HG02885 (cell line): ENCODE data around the gene RCC1.
"Not testable (repeated sequence)": the region's sequence is repeated elsewhere in the genome, so short reads cannot be mapped to it uniquely, and the experiment has no call there.

Source experiments
- ATAC-seq: cut with Tn5 transposase; IDR thresholded peaks from one replicate; pipeline ENCODE4 v1.9.1; 2021; ENCODE audit warnings: mild to moderate bottlenecking; ENCODE audit not compliant: unreplicated experiment, poor library complexity

RCC1 gene

DNA sequence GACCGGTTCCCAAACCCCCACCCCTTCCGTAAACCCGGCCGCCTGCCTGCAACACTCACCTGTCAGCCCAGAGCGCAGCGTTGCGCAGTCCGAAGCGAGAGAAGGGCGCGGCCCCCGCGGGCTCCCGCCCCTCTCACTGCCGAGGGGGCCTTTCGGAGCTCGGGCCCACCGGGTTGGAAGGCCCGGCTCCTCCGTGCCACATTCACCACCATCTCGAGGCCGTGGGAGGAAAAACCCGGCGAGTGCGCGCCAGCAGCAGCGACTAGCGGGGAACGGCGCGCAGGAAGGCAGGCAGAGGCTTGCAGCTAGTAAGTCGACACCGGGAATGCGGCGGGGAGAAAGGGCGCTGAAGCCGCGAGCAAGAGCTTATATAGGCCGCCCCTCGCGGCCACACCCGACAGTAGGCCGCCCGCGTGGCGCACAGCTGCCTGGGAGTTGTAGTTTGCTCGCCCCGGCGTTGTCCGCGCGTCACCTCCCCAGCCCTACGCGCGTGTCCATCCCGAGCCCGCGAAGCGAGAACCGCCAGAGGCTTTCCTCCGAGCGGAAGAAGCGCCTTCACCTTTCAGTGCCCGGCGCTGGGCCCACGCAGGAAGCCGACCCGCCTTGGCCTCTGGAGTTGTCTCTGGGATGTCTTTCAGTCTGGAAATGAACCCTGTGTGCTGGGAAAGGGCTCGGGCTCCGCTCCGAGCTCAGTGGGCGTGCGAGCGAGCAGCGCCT, 75.8 kb downstream of the RCC1 start:
- ATAC-seq = peak; percentile 83

DNA sequence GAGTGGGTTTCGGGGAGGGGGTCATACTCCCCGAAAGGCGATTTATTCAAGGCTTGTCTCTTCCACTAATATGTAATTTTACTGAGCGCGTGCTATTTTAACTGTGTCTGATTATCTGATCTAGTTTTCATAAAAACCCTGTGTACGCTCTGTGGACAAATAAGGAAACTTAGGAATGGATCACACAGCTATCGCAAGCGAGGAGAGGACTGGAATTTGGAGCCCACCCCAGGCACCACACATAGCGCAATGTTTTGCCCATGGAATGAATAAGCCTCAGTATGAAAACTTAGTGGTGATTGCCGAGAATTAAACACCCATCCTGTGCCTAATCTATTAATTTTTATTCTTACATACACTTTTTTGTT, 76.4 kb downstream of the RCC1 start:
- ATAC-seq = no peak

DNA sequence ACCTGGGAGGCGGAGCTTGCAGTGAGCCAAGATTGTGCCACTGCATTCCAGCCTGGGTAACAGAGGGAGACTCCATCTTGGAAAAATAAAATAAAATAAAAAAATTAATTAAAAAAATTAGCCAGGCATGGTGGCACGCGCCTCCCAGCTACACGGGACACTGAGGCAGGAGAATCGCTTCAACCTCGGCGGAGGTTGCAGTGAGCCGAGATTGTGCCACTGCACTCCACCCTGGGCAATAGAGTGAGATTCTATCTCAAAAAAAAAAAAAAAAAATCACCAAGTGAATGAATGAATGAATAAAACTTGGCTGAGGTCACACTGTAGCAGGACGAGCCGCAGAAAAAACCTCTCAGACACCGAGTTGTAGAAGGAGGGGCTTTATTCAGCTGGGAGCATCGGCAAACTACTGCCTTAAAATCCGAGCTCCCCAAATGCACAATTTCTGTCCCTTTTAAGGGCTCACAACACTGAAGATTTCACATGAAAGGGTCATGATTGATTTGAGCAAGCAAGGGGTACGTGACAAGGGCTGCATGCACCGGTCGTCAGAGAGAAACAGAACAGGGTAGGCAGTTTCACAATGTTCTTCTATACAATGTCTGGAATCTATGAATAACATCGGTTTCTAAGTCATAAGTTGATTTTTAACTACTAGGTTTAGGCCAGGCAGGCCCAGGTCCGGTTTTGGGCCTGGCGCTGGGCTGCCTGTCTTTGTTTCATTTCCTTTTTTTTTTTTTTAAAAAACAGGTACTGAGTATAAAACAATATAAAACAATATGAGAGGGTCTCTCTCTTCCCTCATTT, 80.9 kb downstream of the RCC1 start:
- ATAC-seq = not testable (repeated sequence)
